Ascending aorta (tissue), 2 donors: ENCODE measurements around the gene CBR3. TPM values are rescaled to one million over a fixed set of nuclear protein-coding genes. Genes with fewer than 3 reads are reported as not detected.

Experiments
- DNase-seq, 2 donors: peaks; one replicate each; pipeline ENCODE4 v3.0.0-alpha.2; 2019; ENCODE audit warnings: low spot score in 2 of 2
- H3K27ac ChIP-seq, 2 donors: fragments of 200-600 bp; sonication (generic); one replicate each; pipeline ENCODE4 v1.5.1; 2016 to 2017; ENCODE audit warnings: mild to moderate bottlenecking in 1 of 2
- H3K27me3 ChIP-seq: fragments of 200-600 bp; sonication (generic); one replicate; pipeline ENCODE4 v1.5.1; 2017
- H3K36me3 ChIP-seq, 2 donors: fragments of 200-600 bp; sonication (generic); one replicate each; pipeline ENCODE4 v1.5.1; 2016
- H3K4me1 ChIP-seq, 2 donors: fragments of 200-600 bp; sonication (generic); one replicate each; pipeline ENCODE4 v1.5.1; 2016 to 2017; ENCODE audit warnings: mild to moderate bottlenecking in 1 of 2
- H3K4me3 ChIP-seq, 2 donors: fragments of 200-600 bp; sonication (generic); one replicate each; pipeline ENCODE4 v1.5.1; 2016 to 2017; ENCODE audit warnings: mild to moderate bottlenecking in 1 of 2
- H3K9me3 ChIP-seq, 2 donors: fragments of 200-600 bp; sonication (generic); one replicate each; pipeline ENCODE4 v1.5.1; 2016
- CTCF ChIP-seq, 3 experiments: fragments of 200-600 bp in 2 of 3; fragments of 450-650 bp in 1 of 3; sonication (generic) in 2 of 3; IDR thresholded peaks; one replicate each; pipeline ENCODE4 v1.5.1; 2016 to 2019; ENCODE audit warnings: antibody characterized with exemption in 3 of 3, mild to moderate bottlenecking in 1 of 3, moderate library complexity in 1 of 3
- intact Hi-C: fragments of 100-400 bp; cut with DNase I; formaldehyde crosslinking; loops from one replicate; pipeline ENCODE4 v1.15.1; 2023
- total RNA-seq: library from RNA; depleted of rRNA; stranded (reverse); fragments of >200 nt; gene quantifications from one replicate; pipeline ENCODE4 v1.1.0, GENCODE V29; 2016

Gene CBR3
- total RNA-seq, 1 donor from 2014 or later, result 59.2 TPM

- no peak for TF ChIP-seq CTCF (IDR thresholded peaks at IDR 0.05)
- Histone ChIP-seq H3K27ac (no peak overlapping the region), H3K27me3 (no peaks in the 10 kb centered on the region), H3K4me1 (peaks cover 0 to 5% of the 10 kb centered on the region in 2 donors), H3K9me3 (no peaks in the 10 kb centered on the region), H3K4me3 (no peak overlapping the region), H3K36me3 (no peaks in the 10 kb centered on the region)
- DNase-seq, result no peak
- intact Hi-C loops, result no loop called here
Observed at GRCh38 chr21:36148886-36149285, 14.0 kb downstream of the CBR3 start.

GRCh38 chr21:36149788-36150711 lies 15.2 kb downstream of the CBR3 start:
- no peak overlapping the region for H3K4me3 ChIP-seq
- no peaks in the 10 kb centered on the region for H3K9me3 ChIP-seq
- no peak for DNase-seq
- intact Hi-C loops, result loop anchor here (10.0 kb wide), 1 partner anchor 835 kb away; no protein-coding TSS in a partner anchor
- no peaks in the 10 kb centered on the region for H3K27me3 ChIP-seq
- no peak for TF ChIP-seq CTCF (IDR thresholded peaks at IDR 0.05)
- H3K27ac ChIP-seq, result peak overlapping the region; percentile 46 to 74
- H3K36me3 ChIP-seq, result no peaks in the 10 kb centered on the region
- peaks cover 0 to 5% of the 10 kb centered on the region in 2 donors for H3K4me1 ChIP-seq

GRCh38 chr21:36155603-36156338 lies 20.9 kb downstream of the CBR3 start:
- Histone ChIP-seq H3K9me3 (no peaks in the 10 kb centered on the region), H3K36me3 (no peaks in the 10 kb centered on the region), H3K27me3 (no peaks in the 10 kb centered on the region), H3K4me3 (peak overlapping the region; percentile 81 to 83), H3K4me1 (peaks cover 7 to 8% of the 10 kb centered on the region in 2 donors), H3K27ac (peak overlapping the region; percentile 58 to 63)
- no peak for TF ChIP-seq CTCF (IDR thresholded peaks at IDR 0.05)
- DNase-seq, result no peak
- intact Hi-C loops, result loop anchor here (1.0 to 10.0 kb wide), 6 partner anchors 20 to 917 kb away; partner anchors contain the start of genes CBR3, MORC3, PIGP and SETD4

GRCh38 chr21:36156339-36156814 lies 21.5 kb downstream of the CBR3 start:
- Histone ChIP-seq H3K36me3 (no peaks in the 10 kb centered on the region), H3K27ac (peak overlapping the region; percentile 69 to 75), H3K4me1 (peaks cover 7 to 8% of the 10 kb centered on the region in 2 donors), H3K4me3 (peak overlapping the region; percentile 86 to 95), H3K27me3 (no peaks in the 10 kb centered on the region), H3K9me3 (no peaks in the 10 kb centered on the region)
- no peak for TF ChIP-seq CTCF (IDR thresholded peaks at IDR 0.05)
- peak; percentile 98 to 100 for DNase-seq
- intact Hi-C loops, result loop anchor here (1.0 to 10.0 kb wide), 6 partner anchors 21 to 916 kb away; partner anchors contain the start of genes CBR3, MORC3, PIGP and SETD4

GRCh38 chr21:36156815-36157670 lies 22.2 kb downstream of the CBR3 start, which contains the start of gene DOP1B:
Gene DOP1B (plus strand): TSS chr21:36156824. CDS start chr21:36164734, 7,910 bp downstream.
- H3K27me3 ChIP-seq, result no peaks in the 10 kb centered on the region
- H3K4me1 ChIP-seq, result peaks cover 7 to 8% of the 10 kb centered on the region in 2 donors
- intact Hi-C loops, result loop anchor here (1.0 to 10.0 kb wide), 6 partner anchors 22 to 915 kb away; partner anchors contain the start of genes CBR3, MORC3, PIGP and SETD4
- no peaks in the 10 kb centered on the region for H3K9me3 ChIP-seq
- DNase-seq, result no peak
- peak within 1 kb of the TSS; percentile 86 to 95 for H3K4me3 ChIP-seq
- no peaks in the 10 kb centered on the region for H3K36me3 ChIP-seq
- TF ChIP-seq CTCF (IDR thresholded peaks at IDR 0.05), result no peak
- H3K27ac ChIP-seq, result peak within 1 kb of the TSS; percentile 69 to 75
